HEK293T (cell line): ENCODE data around the gene TMEM39B.

Experiments used
- BHLHE40 ChIP-seq: fragments of 450-650 bp; IDR thresholded peaks from 2 replicates; pipeline ENCODE4 v1.6.1; 2016; ENCODE audit warnings: mild to moderate bottlenecking, moderate library complexity, borderline replicate concordance
- FOXK2 ChIP-seq: fragments of 450-650 bp; IDR thresholded peaks from 2 replicates; pipeline ENCODE4 v1.6.1; 2016; ENCODE audit warnings: mild to moderate bottlenecking
- L3MBTL2 ChIP-seq: fragments of 450-650 bp; conservative IDR thresholded peaks from 2 replicates; pipeline ENCODE4 v1.6.1; 2016; ENCODE audit warnings: mild to moderate bottlenecking
- SP1 ChIP-seq: fragments of 450-650 bp; IDR thresholded peaks from 2 replicates; pipeline ENCODE4 v1.6.1; 2017
- SUZ12 ChIP-seq: fragments of 450-650 bp; IDR thresholded peaks from 2 replicates; pipeline ENCODE4 v1.6.1; 2016; ENCODE audit warnings: mild to moderate bottlenecking
- TARDBP ChIP-seq: fragments of 450-650 bp; IDR thresholded peaks from 2 replicates; pipeline ENCODE4 v1.6.1; 2016
- ZNF384 ChIP-seq: fragments of 450-650 bp; IDR thresholded peaks from 2 replicates; pipeline ENCODE4 v1.6.1; 2016
- TF ChIP-seq, protein P1 (sequence below): fragments of 450-650 bp; IDR thresholded peaks from 2 replicates; pipeline ENCODE4 v1.6.1; 2016

DNA sequence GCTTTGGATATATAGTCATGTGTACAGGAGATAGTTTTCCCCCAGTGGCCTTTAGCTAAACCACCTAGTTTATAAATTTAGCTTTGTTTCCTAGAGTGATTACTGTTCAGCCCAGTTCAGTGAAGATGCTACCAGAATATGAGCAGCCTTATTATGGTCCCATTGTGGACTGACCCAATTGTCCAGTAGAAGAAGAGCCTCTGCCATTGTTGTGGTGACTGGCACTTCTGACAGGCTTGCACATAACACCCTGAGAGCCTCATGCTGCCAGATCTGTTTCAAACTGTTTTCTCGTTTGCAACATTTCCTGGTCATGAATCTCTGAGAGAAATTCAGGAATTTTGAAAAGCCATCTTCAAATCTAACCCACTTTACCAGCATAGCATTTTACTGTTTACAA lies 55.7 kb downstream of the TMEM39B start:
- no peak for TF ChIP-seq SUZ12
- TF ChIP-seq, protein P1, sequence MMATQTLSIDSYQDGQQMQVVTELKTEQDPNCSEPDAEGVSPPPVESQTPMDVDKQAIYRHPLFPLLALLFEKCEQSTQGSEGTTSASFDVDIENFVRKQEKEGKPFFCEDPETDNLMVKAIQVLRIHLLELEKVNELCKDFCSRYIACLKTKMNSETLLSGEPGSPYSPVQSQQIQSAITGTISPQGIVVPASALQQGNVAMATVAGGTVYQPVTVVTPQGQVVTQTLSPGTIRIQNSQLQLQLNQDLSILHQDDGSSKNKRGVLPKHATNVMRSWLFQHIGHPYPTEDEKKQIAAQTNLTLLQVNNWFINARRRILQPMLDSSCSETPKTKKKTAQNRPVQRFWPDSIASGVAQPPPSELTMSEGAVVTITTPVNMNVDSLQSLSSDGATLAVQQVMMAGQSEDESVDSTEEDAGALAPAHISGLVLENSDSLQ: no peak
- TF ChIP-seq BHLHE40: no peak
- TF ChIP-seq L3MBTL2: no peak
- no peak for TF ChIP-seq SP1
- TF ChIP-seq ZNF384: no peak
- TF ChIP-seq TARDBP: no peak
- no peak for TF ChIP-seq FOXK2
